Stimulated activated CD8-positive, alpha-beta memory T cell treated with anti-CD3 and anti-CD28 coated beads, Interleukin-2, amount 100 ng/mL, for 1 hour (primary cell): ENCODE measurements around the gene ADCY9.

ENCODE experiments used
- DNase-seq, 2 donors: peaks; one replicate each; pipeline ENCODE4 v3.0.0-alpha.2; 2020; ENCODE audit warnings: low read depth in 2 of 2

ADCY9 gene

DNA sequence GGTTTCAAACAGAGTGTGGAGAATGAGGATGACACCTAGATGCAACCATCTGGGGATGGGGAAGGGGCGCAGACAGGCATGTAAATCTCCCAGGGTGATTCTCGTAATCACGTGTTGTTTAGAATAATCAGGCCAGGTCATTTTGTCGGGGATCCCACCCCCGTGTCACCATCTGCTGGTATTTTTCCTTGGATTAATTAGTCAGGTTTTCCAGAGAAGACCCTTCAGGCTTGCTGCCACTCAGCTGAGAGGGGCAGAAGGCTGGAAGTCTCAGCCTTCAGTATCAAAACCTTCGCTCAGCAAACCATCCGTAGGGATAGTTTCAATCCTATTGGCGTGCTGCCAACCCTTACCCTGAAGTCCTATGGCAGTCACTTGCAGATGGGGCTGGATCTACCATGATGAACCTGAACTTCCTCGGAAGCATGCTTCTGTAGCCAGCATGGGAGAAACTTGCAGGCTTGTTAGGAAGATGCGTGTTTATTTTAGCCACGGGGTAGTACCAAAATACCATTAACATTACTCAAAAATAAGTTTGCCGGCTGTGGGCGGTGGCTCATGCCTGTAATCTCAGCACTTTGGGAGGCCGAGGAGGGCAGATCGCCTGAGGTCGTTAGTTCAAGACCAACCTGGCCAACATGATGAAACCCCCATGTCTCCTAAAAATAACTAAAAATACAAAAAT lies 7.5 kb upstream of the ADCY9 start:
- DNase-seq: no peak

DNA sequence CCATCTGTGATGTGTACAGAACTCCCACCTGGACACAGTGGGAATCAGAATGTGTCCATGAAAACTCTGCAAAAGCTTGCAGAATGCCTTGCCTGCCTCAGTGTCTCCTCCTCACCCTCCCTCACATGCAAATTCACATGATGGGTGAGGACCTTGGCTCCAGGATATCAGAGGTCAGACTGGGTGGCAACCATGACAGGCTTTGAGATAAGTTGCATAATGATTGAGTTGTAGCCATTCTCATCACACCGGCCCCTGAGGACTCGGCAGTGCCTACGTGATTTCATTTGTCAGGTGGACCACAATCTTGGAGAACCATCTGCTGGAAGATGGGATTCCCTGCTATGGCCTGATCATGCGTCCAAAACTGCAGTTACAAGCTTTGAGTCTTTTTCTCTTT lies 3.9 kb upstream of the ADCY9 start:
- no peak for DNase-seq

DNA sequence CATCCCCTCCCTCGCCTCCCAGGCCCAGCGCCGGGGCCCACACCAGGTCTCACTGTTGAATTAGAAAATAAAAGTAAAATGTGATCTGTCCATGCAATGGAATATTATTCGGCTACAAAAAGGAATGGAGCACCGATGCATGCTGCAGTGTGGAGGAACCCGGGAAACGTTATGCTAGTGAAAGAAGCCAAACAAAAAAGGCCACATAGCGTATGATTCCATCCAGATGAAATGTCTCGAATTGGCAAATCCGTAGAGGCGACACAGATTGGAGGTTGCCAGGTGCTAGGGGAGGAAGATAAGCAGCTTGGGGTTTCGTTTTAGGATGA lies 972 bp upstream of the ADCY9 start:
- DNase-seq: no peak

DNA sequence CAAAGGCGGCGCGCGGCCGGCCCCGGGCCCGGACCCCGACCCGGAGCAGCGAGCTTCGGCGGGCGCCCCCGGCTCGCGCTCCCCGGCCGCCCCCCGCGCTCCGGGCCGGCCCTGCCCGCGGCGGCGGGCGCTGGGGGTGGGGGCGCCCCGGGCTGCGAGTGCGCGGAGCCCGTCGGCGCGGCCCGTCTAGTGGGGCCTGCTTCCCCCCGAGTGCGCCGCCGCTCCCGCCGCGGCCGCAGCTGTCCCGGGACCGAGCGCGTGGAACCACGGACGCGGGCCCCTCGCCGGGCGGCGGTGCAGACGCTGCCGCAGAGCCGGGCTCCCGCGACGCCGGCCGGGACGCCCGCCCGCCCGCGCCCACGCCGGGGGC lies 308 bp downstream of the ADCY9 start:
- DNase-seq: no peak

DNA sequence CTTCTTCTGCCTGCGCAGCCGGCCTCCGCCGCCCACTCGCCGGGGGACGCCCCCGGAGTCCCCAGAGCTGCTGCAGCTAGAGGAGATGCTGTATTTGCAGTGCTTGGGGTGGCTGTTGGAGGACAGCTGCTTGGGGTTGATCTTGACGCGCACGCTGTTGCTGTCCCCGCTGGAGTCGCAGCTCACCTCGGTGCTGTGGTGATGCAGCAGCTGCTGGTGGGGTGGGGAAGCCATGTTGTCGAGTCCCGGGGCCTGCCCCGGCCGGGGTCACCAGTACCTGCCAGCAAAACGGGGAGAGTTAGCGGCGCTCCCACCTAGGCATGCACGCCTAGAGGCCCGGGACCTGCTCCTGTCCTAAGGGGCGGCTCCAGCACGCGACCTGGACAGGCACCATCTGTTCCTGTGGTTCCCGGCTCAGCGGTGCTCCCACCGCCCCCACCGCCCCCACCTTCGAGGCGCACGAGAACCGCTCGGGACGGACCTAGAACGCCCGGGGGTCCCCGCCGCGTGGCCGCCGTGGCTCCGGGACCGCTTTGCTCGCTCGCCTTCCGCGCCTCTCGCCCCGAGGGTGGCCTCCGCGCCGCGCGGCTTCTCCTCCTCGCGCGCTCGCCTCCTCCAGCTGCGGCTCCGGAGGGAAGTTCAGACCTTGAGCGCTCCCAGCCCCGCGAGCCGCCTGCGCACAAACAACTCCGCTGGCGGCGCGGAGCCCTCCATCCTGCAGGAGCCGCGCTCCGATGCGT lies 863 bp downstream of the ADCY9 start:
- peak in 1 of 2 donors; percentile 25 for DNase-seq

DNA sequence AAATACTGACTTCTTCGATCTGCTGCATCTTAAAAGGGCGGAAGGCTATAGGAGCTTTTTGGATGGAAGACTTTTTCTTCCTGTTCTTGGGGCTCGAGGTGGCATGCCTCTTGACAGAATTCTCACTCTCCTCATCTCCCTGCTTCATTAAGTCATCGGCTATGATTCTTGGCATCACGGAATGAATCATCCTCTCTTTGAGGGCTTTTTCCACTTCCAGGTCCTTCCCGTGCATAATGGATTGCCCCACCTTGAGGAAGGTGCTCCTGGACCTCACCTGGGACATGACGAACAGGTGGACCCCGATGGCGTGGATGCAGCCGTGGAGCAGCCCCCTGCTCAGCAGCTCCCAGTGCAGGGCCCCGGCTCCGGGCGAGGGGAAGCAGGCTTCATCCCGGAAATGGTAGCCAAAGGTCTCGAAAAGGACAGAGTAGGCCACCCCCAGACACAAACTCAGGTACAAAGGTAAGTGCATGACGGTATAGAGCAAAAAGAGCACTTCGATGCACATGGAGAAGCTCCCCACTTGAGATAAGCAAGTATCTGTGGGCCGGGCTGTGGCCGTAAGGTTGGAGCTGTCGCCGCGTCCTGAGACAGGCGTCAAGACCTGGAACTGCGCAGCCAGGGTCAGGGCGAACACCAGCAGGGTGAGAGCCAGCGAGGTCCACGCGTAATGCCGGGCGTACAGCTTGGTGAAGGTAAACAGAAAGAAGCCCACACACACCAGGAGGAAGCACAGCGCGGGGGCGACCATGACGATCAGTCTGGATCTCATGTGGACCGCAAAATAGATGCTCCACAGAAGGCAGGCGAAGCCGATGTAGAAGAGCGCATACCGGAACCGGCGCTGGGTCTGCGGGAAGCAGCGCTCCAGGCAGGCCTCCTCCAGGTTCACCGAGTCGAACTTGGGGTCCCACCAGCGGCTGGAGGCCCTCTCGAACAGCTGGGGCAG lies 1.7 kb downstream of the ADCY9 start:
- no peak for DNase-seq

DNA sequence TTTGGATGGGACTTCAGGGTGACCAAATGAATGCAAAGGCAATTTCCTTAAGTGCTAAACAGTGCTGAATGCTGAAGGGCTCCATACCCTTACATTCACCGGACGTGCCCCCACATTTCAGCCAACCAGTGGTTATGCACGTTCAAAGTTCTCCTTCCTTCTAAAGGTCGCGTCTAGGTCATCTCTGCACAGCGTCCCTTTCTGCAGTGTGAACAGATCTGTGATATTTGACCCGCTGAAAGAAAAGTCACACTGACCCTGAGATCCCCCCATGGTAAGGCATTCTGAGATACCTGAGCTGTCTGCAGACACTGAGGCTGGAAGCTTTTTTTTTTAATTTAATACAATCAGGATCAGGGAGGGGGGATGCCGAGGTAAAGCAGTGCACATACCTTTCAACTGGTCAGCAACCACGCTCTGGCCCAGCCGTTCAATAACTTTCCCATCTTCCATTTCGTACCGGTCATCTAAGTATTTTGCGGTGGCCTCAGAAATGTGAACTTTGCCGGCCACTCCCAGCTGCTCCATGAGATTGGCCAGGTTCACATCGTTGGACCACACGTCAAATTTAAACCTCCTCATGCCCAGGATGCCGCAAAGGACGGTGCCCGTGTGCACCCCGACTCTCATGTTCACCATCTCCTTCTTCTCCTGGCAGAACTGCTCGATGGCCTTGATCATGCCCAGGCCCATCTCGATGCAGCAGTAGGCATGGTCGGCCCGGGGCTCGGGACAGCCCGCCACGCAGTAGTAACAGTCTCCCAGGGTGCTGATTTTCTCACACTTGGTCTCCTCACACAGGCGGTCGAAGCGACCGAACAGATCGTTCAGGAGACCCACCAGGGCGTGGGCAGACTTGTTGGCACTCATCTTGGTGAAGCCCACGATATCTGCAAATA lies 2.6 kb downstream of the ADCY9 start:
- DNase-seq: no peak

DNA sequence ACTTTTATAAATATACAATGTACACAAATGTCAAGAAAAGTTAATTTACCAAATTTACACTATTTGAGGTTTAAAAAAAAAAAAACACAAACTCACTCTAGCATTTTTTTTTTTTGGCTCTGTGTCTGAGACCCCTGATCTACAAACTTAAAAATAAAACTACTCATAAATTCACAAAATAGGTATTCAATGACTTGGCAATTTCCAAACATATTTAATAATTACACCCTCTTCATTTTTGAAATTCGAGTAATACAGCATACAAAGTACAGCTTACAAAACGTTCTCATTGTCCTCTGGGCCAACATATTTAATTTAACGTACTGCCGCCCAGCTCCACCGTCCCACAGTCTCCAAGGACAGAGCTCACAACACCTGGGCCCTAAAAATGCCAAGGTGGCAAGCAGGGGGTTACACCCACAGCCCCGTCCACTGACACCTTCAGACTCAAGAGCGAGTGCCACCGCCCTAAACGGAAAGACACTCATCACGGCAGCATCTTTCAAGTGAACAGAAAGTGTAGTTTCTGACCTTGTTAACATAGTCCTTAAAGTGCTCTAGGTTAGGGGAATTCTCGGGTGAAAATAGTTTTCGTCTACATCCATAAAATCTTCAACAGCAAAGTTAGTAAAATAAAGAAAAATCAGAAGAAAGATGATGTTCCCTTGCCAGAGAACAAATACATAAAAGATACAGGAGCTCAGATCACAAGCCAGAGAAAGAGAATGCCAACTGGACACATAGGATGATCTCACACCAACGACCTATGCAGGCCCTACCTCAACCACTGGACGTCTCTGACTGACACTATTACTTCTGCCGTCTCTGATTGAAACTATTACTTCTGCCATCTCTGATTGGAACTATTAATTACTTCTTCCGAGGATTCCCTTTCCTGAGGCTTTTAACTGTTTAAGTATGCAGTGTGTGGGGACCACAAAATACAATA lies 4.2 kb downstream of the ADCY9 start:
- DNase-seq: no peak

DNA sequence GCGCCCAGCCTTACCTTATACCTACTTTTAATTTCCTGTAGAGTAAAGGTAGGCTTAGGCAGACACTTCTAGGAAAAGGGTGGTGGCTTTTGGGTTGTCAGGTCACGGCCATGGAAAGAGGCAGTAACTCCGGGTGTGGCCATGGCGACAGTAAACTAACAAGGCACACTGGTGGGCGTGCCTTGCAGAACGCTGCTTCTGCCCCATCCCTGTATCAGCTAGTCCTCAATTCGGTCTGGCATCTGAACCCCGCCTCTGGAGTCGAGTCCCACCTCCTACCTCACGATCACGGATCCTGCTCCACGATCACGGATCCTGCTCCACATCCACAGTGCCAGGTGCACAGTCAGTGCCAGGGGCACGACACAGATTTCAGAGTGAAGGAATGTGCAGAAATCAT lies 5.6 kb downstream of the ADCY9 start:
- DNase-seq: no peak

DNA sequence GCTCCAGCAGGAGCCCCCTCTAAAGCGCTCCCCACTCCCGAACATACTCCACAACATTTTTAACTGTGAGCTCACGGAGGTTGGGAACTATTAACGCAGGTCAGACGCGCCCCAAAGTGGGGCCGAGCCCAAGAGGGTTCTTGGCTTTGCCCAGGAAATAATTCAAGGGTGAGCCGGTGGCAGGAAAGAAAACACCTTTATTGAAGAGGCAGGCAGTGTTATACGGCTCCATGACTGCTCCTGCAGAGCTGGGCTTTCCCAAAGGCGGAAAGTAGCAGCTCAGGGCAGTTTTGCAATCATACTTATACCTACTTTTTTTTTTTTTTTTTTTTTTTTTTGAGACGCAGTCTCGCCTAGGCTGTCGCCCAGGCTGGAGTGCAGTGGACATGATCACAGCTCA lies 6.2 kb downstream of the ADCY9 start:
- DNase-seq: no peak

DNA sequence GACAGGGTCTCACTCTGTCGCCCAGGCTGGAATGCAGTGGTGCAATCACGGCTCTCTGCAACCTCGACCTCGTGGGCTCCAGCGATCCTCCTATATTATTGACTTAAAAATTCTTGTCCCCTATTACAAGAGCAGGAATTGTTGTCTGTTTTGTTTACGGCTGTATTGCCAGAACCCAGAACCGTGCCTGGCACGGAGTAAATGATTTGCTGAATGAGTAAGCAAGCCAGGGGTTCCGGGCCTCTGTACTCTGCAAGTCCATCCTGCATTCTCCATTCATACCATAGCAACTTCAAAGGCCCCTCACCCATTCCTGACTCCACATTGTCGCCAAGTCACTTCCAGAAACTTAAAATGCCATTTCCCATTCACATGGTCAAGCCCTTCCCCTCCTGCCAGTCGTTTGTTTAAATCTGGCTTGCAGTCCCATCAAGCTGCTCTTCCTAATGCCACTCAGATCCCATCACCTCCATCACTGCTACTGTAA lies 6.9 kb downstream of the ADCY9 start:
- DNase-seq: no peak

DNA sequence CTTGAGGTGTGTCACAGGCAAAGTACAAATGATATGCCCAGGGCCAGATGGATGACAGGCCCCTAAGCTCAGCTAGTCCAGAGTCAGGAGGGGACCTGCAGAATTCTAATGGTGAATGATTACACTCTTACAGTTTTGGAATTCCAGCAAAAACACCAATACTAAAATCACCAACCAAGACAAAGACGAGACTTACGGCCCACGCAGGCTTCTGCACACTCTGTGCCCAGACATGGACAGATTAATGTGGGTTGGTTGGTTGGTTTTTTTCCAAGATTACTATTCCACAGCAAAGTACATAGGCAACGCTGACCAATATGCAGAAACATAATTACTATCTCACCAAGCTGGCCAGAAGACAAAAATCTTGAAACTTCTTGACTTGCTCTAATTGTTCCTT lies 9.7 kb downstream of the ADCY9 start:
- no peak for DNase-seq

DNA sequence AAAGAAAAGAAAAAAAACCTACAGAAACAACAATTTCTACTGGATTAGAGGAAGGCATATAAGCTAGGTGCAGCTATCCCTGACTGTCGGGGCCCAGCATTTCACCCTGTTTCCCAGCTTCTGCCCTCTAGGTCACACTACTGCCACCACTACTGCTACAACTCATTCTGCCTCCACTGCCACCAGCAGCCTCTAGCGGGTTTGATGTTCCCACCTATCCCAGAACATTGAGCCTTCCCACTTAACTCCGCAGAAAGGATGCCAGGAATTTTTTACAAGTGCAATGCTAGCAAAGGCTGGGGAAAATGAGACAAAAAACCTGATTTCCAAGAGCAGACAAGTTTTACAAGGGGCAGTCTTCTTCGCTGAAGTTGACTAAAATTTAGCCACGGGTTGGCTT lies 10.4 kb downstream of the ADCY9 start:
- no peak for DNase-seq

DNA sequence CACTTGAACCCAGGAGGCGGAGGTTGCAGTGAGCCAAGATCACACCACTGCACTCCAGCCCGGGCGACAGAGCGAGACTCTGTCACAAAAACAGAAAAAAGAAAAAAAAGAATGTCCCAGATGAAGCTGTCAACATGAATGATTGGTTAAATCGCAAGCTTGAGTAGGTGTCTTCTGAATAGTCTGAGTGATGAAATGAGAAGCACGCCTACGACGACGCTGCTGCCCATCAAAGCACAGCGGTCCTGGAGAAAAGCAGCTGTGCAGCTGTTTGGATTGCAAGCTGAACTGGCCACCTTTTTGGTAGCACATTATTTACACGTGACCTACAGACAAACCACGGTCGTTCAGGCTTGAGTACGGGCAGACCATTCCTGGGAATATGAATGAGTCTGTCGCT lies 12.5 kb downstream of the ADCY9 start:
- DNase-seq: no peak

DNA sequence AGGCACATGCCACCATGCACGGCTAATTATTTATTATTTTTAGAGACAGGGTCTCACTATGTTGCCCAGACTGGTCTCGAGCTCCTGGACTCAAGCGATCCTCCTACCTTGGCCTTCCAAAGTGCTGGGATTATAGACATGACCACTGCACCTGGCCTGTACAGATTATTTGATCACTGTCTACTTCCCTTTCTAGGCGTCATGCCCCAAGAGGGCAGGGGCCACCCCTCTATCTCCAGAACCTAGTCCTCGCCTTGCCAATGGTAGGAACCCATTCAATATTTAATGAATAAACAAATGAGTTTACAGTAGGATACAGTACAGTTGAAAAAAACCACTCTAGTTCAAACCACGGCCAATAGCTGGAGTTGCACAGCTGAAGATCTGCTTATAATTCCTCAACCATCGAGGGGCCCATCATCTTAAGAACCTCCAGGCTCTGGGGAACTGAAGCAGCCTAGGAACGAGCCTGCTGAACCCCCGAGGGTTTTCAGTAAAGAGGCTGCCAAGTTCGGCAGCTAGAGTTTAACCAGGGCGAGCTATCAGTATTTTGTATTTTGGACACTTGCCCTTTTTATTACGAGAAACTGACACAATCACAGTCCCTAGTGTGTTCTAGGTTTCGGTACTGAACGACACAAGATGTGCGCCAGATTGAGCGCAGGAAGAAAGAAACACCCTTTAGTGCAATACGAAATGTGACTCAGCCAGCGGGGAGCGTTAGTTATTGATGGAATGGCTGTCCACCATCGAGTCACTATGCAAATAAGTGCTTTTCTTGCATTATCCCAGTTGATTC lies 14.6 kb downstream of the ADCY9 start:
- DNase-seq: no peak

DNA sequence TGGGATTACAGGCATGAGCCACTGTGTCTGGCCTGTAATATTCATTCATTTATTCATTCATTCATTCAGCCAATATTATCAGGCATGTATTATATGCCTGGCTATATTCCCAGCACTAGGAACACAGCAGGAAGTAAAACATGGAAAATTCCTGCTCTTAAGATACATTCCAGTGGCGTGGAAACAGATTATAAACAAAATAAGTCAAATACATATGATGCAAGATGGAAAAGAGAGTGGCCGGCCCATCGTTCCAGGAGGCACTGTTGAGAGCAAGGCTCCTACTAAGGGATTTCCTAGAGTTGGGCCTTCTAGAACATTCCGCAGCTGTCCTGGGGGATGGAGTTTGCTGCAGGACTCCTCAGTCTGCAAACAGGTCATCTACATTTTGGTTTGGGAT lies 17.7 kb downstream of the ADCY9 start:
- no peak for DNase-seq

DNA sequence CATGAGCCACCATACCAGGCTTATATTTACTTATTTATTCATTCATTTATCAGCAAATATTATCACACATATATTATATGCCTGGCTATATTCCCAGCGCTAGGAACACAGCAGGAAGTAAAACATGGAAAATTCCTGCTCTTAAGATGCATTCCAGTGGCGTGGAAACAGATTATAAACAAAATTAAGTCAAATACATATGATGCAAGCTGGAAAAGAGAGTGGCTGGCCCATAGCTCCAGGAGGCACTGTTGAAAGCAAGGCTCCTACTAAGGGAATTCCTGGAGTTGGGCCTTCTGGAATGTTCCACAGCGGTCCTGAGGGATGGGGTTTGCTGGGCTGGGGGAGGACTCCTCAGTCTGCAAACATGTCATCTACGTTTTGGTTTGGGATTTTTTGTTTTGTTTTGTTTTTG lies 18.4 kb downstream of the ADCY9 start:
- DNase-seq: no peak

DNA sequence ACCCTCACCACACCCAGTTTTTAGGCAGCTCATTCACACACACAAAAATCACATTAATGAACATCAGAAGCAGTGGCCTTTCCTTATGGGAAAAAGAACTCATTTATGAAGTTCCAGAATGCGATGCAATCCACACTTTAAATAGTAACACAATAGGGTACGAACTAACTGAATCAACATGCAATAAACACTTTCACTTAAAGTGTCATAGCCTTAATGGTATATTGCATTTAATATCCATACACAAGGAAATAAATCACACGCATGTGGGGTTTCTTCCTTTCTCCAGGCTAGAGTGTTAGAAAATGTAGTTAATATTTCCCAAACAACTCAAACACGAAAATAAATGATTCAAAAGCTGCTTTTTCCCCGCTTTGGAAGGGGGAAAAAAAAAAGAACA lies 19.7 kb downstream of the ADCY9 start:
- DNase-seq: no peak

DNA sequence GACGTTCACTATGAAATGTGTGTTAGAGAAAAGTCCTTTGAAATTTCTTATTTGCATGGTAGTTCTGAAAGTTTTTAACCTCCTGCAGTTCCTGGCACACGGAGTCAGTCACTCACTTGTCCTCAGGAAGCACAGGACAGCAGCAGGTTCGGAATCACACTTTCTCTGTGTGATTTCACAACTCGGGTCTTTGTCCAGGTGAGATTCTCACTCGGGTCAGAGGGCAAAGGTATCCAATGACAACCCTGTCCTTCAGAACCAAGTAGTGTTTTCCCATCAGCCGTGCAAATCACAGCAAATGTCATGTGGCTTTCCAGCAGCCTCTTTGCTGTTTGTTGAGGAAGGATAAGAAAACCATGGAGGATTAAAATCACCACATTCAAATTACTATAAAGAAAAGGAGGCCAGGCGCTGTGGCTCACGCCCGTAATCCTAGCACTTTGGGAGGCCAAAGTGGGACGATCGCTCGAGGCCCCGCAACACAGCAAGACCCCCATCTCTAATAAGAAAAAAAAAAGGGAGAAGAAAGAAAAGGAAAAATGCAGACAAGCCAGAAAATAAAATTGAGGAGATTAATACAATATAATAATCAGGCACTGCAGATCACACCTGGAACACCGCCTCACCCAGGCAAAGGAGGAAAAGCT lies 22.0 kb downstream of the ADCY9 start:
- DNase-seq: no peak
